GM12878 (cell line): ENCODE measurements around the gene FBLIM1. TPM values are rescaled to one million over a fixed set of nuclear protein-coding genes. Genes with fewer than 3 reads are reported as not detected.

ENCODE experiments used
- ATAC-seq: fragments of 200-7000 bp; cut with Tn5 transposase; 3 replicates; pipeline ENCODE4 v1.9.1; 2020; ENCODE audit warnings: mild to moderate bottlenecking, moderate library complexity
- BruUV-seq: library from RNA; stranded (reverse); fragments of 400-500 nt; replicated peaks from 2 replicates; lab custom pipeline; 2021; lab: Mats Ljungman, UMichigan
- CTCF ChIA-PET: fragments of 300-600 bp; sonication (Branson Sonifier 250); formaldehyde crosslinking; extraction: SDS; loops from one replicate; lab custom pipeline; 2021; ENCODE audit warnings: inconsistent platforms; lab: Yijun Ruan, JAX
- POLR2A ChIA-PET: fragments of 350-600 bp; formaldehyde crosslinking; extraction: SDS; loops from one replicate; lab custom pipeline; 2021; ENCODE audit warnings: inconsistent platforms; lab: Charles Lee
- RAD21 ChIA-PET: fragments of 300-600 bp; sonication (Branson Sonifier 250); formaldehyde crosslinking; loops from one replicate; lab custom pipeline; 2023; ENCODE audit warnings: antibody characterized with exemption; ENCODE audit not compliant: unreplicated experiment; lab: Charles Lee
- SMC1A ChIA-PET: fragments of 300-600 bp; sonication (Branson Sonifier 250); formaldehyde crosslinking; loops from one replicate; lab custom pipeline; 2023; ENCODE audit not compliant: unreplicated experiment, uncharacterized antibody; lab: Charles Lee
- DNase-seq: peaks from one replicate; pipeline ENCODE4 v3.0.0-alpha.2; 2011; ENCODE audit warnings: low read depth, low spot score
- FAIRE-seq: peaks from 3 replicates; lab custom pipeline; 2011; peaks lifted over from hg19 to GRCh38; lab: Jason Lieb, UNC
- H2AFZ ChIP-seq: 2 replicates; pipeline ENCODE4 v1.6.0; 2011; ENCODE audit warnings: low read depth, low read length, control low read depth; ENCODE audit not compliant: control insufficient read depth
- H3K27ac ChIP-seq: 2 replicates; pipeline ENCODE4 v1.5.1; 2011; ENCODE audit warnings: control low read depth; ENCODE audit not compliant: control insufficient read depth, insufficient read depth
- H3K27me3 ChIP-seq, 2 experiments: replicated peaks in 1 of 2; 2 replicates each; pipeline versions ENCODE4 v1.6.0 to v1.6.1; 2011; ENCODE audit warnings: low read length in 1 of 2; ENCODE audit not compliant: control insufficient read depth in 2 of 2, insufficient read depth in 2 of 2
- H3K36me3 ChIP-seq, 2 experiments: 2 replicates each; pipeline ENCODE4 v1.5.1; 2011; ENCODE audit warnings: low read length in 1 of 2; ENCODE audit not compliant: control insufficient read depth in 2 of 2, insufficient read depth in 2 of 2
- H3K4me1 ChIP-seq: 2 replicates; pipeline ENCODE4 v1.6.1; 2011; ENCODE audit warnings: mild to moderate bottlenecking, low read length, moderate library complexity, mixed read lengths; ENCODE audit not compliant: control insufficient read depth, insufficient read depth
- H3K4me2 ChIP-seq: 2 replicates; pipeline ENCODE4 v1.6.0; 2011; ENCODE audit warnings: control low read depth; ENCODE audit not compliant: control insufficient read depth, insufficient read depth
- H3K4me3 ChIP-seq: fragments of 200-600 bp; sonication (generic); 2 replicates; pipeline ENCODE4 v1.5.1; 2016
- H3K79me2 ChIP-seq: 2 replicates; pipeline ENCODE4 v1.6.0; 2011; ENCODE audit warnings: low read length; ENCODE audit not compliant: control insufficient read depth, insufficient read depth
- H3K9ac ChIP-seq: 2 replicates; pipeline ENCODE4 v1.8.0; 2011; ENCODE audit warnings: low read length, control low read depth, mixed read lengths; ENCODE audit not compliant: control insufficient read depth, insufficient read depth
- H3K9me3 ChIP-seq: replicated peaks from 3 replicates; pipeline ENCODE4 v1.5.1; 2011; ENCODE audit warnings: mild to moderate bottlenecking, low read length; ENCODE audit not compliant: control insufficient read depth, insufficient read depth
- H4K20me1 ChIP-seq: 2 replicates; pipeline ENCODE4 v1.6.0; 2011; ENCODE audit not compliant: control insufficient read depth, insufficient read depth
- CREM ChIP-seq: IDR thresholded peaks from 2 replicates; pipeline ENCODE4 v1.6.1; 2014; ENCODE audit warnings: antibody characterized with exemption, low read depth
- LARP7 ChIP-seq: fragments of 450-650 bp; IDR thresholded peaks from 2 replicates; pipeline ENCODE4 v1.6.1; 2017; ENCODE audit warnings: mild to moderate bottlenecking
- MYB ChIP-seq: fragments of 150-350 bp; IDR thresholded peaks from 2 replicates; pipeline ENCODE4 v1.6.1; 2014; ENCODE audit warnings: mild to moderate bottlenecking, low read depth, low read length, borderline replicate concordance
- MYC ChIP-seq: IDR thresholded peaks from 2 replicates; pipeline ENCODE4 v1.6.1; 2011; ENCODE audit warnings: mild to moderate bottlenecking, low read length, moderate library complexity, inconsistent platforms; ENCODE audit not compliant: insufficient read depth, insufficient replicate concordance, insufficient read length, severe bottlenecking
- POU2F2 ChIP-seq: IDR thresholded peaks from 3 replicates; pipeline ENCODE4 v1.6.1; 2011; ENCODE audit warnings: low read depth, mild to moderate bottlenecking, low read length, borderline replicate concordance
- WGBS: methylation state at CpG from one replicate; pipeline ENCODE4 v1.1.6; 2016; ENCODE audit warnings: low lambda C conversion rate; ENCODE audit not compliant: insufficient replicate concordance, insufficient coverage; ENCODE audit errors: missing lambda C conversion rate; 5-methylcytosine and 5-hydroxymethylcytosine counted together
- in situ Hi-C: fragments of 300-500 bp; cut with MboI; formaldehyde crosslinking; loops from 9 replicates; pipeline ENCODE4 v1.14.3; 2018; ENCODE audit warnings: mixed read lengths
- intact Hi-C: fragments of 100-400 bp; cut with micrococcal nuclease; formaldehyde crosslinking; loops from one replicate; pipeline ENCODE4 v1.14.2; 2022; ENCODE audit not compliant: unreplicated experiment
- polyA plus RNA-seq, 11 experiments: library from polyadenylated mRNA; depleted of rRNA in 4 of 11; unstranded in 6 of 11; stranded (reverse) in 5 of 11; fragments of >200 nt; fragmentation: Nextera tagmentation in 4 of 11; fragmentation: Illumina TruSeq in 1 of 11; extraction: Ambion mirVana in 4 of 11; extraction: Trizol in 1 of 11; gene quantifications; 1 replicate in 1 of 11; 2 replicates in 10 of 11; pipeline versions ENCODE4 v1.2.1 to v1.2.3, GENCODE V29; 2011 to 2016; ENCODE audit warnings: inconsistent platforms in 2 of 11, missing spikeins in 2 of 11, low read depth in 1 of 11
- total RNA-seq, 4 experiments: library from RNA; depleted of rRNA in 3 of 4; stranded (reverse); fragments of >200 nt in 3 of 4; fragmentation: Illumina TruSeq in 1 of 4; extraction: Trizol in 1 of 4; gene quantifications; 2 replicates each; pipeline versions ENCODE4 v1.2.1 to v1.2.3, GENCODE V29; 2013 to 2021
- TF ChIP-seq, protein P1 (sequence below): IDR thresholded peaks from 2 replicates; pipeline ENCODE4 v1.6.1; 2012; ENCODE audit warnings: low read depth, low read length, improper control_type of control experiment
- TF ChIP-seq, protein P2 (sequence below): fragments of 450-650 bp; IDR thresholded peaks from 2 replicates; pipeline ENCODE4 v1.6.1; 2016; ENCODE audit warnings: mild to moderate bottlenecking
- TF ChIP-seq, protein P3 (sequence below): fragments of 450-650 bp; IDR thresholded peaks from 2 replicates; pipeline ENCODE4 v1.6.1; 2017; ENCODE audit warnings: mild to moderate bottlenecking, low read depth, inconsistent platforms; ENCODE audit not compliant: poor library complexity, severe bottlenecking

Gene FBLIM1
- total and polyA plus RNA-seq, 10 of the 15 experiments (the other 5 are each of a cell fraction or from before 2014, with no cell fraction given): 0.03 to 0.13 TPM; not detected in 8

DNA sequence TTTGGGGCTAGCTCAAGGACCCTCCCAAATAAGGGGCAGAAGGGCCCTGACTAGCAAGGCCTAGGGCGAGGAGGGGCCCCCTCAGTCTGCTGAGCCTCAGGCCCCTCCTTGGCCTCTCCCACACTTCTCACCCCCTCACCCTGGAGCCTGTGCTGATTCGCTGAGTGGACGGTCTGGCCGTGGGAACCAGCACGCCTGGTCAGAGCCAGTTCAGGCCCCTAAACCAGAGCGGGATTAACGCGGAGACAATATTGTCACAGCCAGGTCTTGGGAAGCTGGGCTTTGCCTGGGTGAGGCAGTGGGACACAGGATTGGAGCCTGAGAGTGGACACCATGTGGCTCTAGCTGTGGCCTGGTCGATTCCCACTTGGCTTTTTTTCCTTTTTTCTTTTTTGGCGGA lies 4.8 kb upstream of the FBLIM1 start (continued):
- TF ChIP-seq, protein P1, sequence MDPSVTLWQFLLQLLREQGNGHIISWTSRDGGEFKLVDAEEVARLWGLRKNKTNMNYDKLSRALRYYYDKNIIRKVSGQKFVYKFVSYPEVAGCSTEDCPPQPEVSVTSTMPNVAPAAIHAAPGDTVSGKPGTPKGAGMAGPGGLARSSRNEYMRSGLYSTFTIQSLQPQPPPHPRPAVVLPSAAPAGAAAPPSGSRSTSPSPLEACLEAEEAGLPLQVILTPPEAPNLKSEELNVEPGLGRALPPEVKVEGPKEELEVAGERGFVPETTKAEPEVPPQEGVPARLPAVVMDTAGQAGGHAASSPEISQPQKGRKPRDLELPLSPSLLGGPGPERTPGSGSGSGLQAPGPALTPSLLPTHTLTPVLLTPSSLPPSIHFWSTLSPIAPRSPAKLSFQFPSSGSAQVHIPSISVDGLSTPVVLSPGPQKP: no peak

DNA sequence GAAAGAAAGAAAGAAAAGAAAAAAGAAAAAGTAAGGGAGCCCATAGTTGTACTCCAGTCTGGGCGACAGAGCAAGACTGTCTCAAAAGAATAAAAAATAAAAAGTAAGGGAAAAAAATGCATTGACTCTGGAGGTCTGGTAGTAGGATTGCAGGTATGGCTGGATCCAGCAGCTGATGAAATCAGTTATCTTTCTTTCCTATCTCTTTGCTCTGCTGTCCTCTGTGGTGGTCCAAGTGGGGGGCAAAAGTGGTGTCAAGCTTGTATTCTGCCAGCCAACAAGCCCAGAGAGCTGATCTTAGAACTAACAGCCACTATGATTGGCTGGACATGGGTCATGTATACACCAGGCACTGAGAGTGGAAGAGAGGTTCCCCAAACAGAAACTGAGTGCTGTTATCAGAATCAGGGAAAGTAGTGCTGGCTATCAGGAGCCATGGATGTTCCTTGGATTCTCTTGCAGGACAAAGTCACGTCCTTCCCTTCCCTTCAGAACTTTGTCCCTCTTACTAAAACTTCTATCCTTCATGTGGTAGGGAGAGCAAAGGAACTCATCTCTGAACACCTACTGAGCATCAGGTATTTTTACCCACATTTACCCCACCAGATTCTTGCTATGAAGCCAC lies 3.5 kb upstream of the FBLIM1 start:
- no peak for TF ChIP-seq MYC
- TF ChIP-seq, protein P2, sequence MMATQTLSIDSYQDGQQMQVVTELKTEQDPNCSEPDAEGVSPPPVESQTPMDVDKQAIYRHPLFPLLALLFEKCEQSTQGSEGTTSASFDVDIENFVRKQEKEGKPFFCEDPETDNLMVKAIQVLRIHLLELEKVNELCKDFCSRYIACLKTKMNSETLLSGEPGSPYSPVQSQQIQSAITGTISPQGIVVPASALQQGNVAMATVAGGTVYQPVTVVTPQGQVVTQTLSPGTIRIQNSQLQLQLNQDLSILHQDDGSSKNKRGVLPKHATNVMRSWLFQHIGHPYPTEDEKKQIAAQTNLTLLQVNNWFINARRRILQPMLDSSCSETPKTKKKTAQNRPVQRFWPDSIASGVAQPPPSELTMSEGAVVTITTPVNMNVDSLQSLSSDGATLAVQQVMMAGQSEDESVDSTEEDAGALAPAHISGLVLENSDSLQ: no peak
- TF ChIP-seq, protein P3, sequence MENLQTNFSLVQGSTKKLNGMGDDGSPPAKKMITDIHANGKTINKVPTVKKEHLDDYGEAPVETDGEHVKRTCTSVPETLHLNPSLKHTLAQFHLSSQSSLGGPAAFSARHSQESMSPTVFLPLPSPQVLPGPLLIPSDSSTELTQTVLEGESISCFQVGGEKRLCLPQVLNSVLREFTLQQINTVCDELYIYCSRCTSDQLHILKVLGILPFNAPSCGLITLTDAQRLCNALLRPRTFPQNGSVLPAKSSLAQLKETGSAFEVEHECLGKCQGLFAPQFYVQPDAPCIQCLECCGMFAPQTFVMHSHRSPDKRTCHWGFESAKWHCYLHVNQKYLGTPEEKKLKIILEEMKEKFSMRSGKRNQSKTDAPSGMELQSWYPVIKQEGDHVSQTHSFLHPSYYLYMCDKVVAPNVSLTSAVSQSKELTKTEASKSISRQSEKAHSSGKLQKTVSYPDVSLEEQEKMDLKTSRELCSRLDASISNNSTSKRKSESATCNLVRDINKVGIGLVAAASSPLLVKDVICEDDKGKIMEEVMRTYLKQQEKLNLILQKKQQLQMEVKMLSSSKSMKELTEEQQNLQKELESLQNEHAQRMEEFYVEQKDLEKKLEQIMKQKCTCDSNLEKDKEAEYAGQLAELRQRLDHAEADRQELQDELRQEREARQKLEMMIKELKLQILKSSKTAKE: no peak
- no peak for TF ChIP-seq CREM
- no peak for TF ChIP-seq MYB
- no peak for TF ChIP-seq LARP7
- TF ChIP-seq POU2F2: no peak
- TF ChIP-seq, all 136 proteins: peak for 0
- H2AFZ ChIP-seq: no peak overlapping the region
- in situ Hi-C loops (no loop called here), intact Hi-C loops (no loop called here)
- H3K79me2 ChIP-seq: no peaks in the 10 kb centered on the region
- CTCF ChIA-PET: no interaction called here
- DNase-seq: no peak
- 0% methylated on average over 2 of the region's 2 CpGs for WGBS
- H3K9me3 ChIP-seq: no peaks in the 10 kb centered on the region
- no peaks in the 10 kb centered on the region for H3K36me3 ChIP-seq
- BruUV-seq: no TSS peak
- ATAC-seq: no peak
- RAD21 ChIA-PET: no interaction called here
- SMC1A ChIA-PET: no interaction called here
- no peak overlapping the region for H3K4me2 ChIP-seq
- no peak overlapping the region for H3K4me3 ChIP-seq
- H3K4me1 ChIP-seq: no peaks in the 10 kb centered on the region
- no peak overlapping the region for H3K9ac ChIP-seq
- POLR2A ChIA-PET: interaction anchor here (0.6 kb wide), 1 partner anchor 200 kb away, joined by 6 read pairs; no protein-coding TSS in a partner anchor
- no peaks in the 10 kb centered on the region for H4K20me1 ChIP-seq
- FAIRE-seq: no peak
- peaks cover 8 to 22% of the 10 kb centered on the region in 2 experiments; a peak in 3 of 4 replicates for H3K27me3 ChIP-seq
- H3K27ac ChIP-seq: no peak overlapping the region
